ENCODE measurements around the gene SFXN3. TPM values are rescaled to one million over a fixed set of nuclear protein-coding genes. Genes with fewer than 3 reads are reported as not detected.

Gene SFXN3
- total RNA-seq, 2 experiments from 2014 or later: 0.41 TPM; not detected in 1

- Histone ChIP-seq H3K27ac (ENCODE audit: low read depth, low read length, poor library complexity, severe bottlenecking) (peak overlapping the region; percentile 59), H3K9me2 (ENCODE audit: insufficient read depth, low read length) (no peaks in the 10 kb centered on the region), H3K9me3 (ENCODE audit: low read length) (no peaks in the 10 kb centered on the region), H4K20me1 (ENCODE audit: insufficient read depth, low read length) (no peaks in the 10 kb centered on the region), H3K4me2 (ENCODE audit: low read length) (peak overlapping the region; percentile 55), H2AFZ (ENCODE audit: low read length) (peak overlapping the region; percentile 25; the same call in 1 of the 2 replicates), H3K4me1 (ENCODE audit: insufficient read depth, low read length, poor library complexity, severe bottlenecking) (peaks cover 61% of the 10 kb centered on the region), H3K4me3 (ENCODE audit: low read depth, low read length, poor library complexity, severe bottlenecking) (peak overlapping the region; percentile 1), H3K36me3 (ENCODE audit: insufficient read depth, low read length) (no peaks in the 10 kb centered on the region), H3K79me2 (ENCODE audit: insufficient read depth, low read depth, low read length) (no peaks in the 10 kb centered on the region)
- DNase-seq (ENCODE audit: low spot score): no peak
- POLR2A ChIA-PET: interaction anchor here (0.6 to 0.8 kb wide), 4 partner anchors 12 to 1340 kb away, joined by 3 to 4 read pairs (median 3); partner anchors contain the start of genes CUTC, PDZD7 and SFXN3
- CTCF ChIA-PET (ENCODE audit: unreplicated experiment): interaction anchor here (0.6 kb wide), 1 partner anchor 72 kb away, joined by 3 read pairs; no protein-coding TSS in a partner anchor
- no TSS peak for BruUV-seq (replicated peaks)
- TF ChIP-seq EZH2phosphoT487 (IDR thresholded peaks at IDR 0.05; ENCODE audit: borderline replicate concordance, low read depth, low read length) (no peak), CTCF (conservative IDR thresholded peaks at IDR 0.05; ENCODE audit: low read length) (no peak)
- intact Hi-C loops (cut with micrococcal nuclease; ENCODE audit: unreplicated experiment): no loop called here
Measured at GRCh38 chr10:101071885-101072433, 40.9 kb downstream of the SFXN3 start.

GRCh38 chr10:101072923-101073322, 41.9 kb downstream of the SFXN3 start:
- no TSS peak for BruUV-seq (replicated peaks)
- intact Hi-C loops (cut with micrococcal nuclease; ENCODE audit: unreplicated experiment): no loop called here
- H3K4me2 ChIP-seq (ENCODE audit: low read length): peak overlapping the region; percentile 55

More at GRCh38 chr10:101072923-101073322, 41.9 kb downstream of the SFXN3 start:
- H3K4me3 ChIP-seq (ENCODE audit: low read depth, low read length, poor library complexity, severe bottlenecking): no peak overlapping the region
- H3K9me2 ChIP-seq (ENCODE audit: insufficient read depth, low read length): no peaks in the 10 kb centered on the region
- ChIA-PET CTCF (ENCODE audit: unreplicated experiment) (no interaction called here), POLR2A (no interaction called here)
- H3K27ac ChIP-seq (ENCODE audit: low read depth, low read length, poor library complexity, severe bottlenecking): no peak overlapping the region
- no peaks in the 10 kb centered on the region for H4K20me1 ChIP-seq (ENCODE audit: insufficient read depth, low read length)
- no peaks in the 10 kb centered on the region for H3K9me3 ChIP-seq (ENCODE audit: low read length)
- peaks cover 53% of the 10 kb centered on the region for H3K4me1 ChIP-seq (ENCODE audit: insufficient read depth, low read length, poor library complexity, severe bottlenecking)
- no peak overlapping the region for H2AFZ ChIP-seq (ENCODE audit: low read length)
- H3K36me3 ChIP-seq (ENCODE audit: insufficient read depth, low read length): no peaks in the 10 kb centered on the region
- DNase-seq (ENCODE audit: low spot score): no peak
- no peaks in the 10 kb centered on the region for H3K79me2 ChIP-seq (ENCODE audit: insufficient read depth, low read depth, low read length)
- TF ChIP-seq EZH2phosphoT487 (IDR thresholded peaks at IDR 0.05; ENCODE audit: borderline replicate concordance, low read depth, low read length): no peak
- no peak for TF ChIP-seq CTCF (conservative IDR thresholded peaks at IDR 0.05; ENCODE audit: low read length)

Measured in OCI-LY7 (cell line).